GM12864 (cell line): ENCODE measurements around the gene WWOX.

Experiments used
- DNase-seq: peaks from one replicate; pipeline ENCODE4 v3.0.0-alpha.2; 2011; ENCODE audit warnings: low read depth
- H3K4me3 ChIP-seq: 2 replicates; pipeline ENCODE4 v1.5.1; 2011; ENCODE audit warnings: mild to moderate bottlenecking, low read depth, low read length, control low read depth
- CTCF ChIP-seq: IDR thresholded peaks from 2 replicates; pipeline ENCODE4 v1.5.1; 2011; ENCODE audit warnings: low read depth, mild to moderate bottlenecking, moderate library complexity, low read length, control low read depth, inconsistent platforms; ENCODE audit errors: missing control alignments

WWOX gene

GRCh38 chr16:78324649-78325285 lies 225.3 kb downstream of the WWOX start:
- TF ChIP-seq CTCF, result no peak
- no peak for DNase-seq
- no peak overlapping the region for H3K4me3 ChIP-seq

GRCh38 chr16:78325468-78326352 lies 226.3 kb downstream of the WWOX start:
- H3K4me3 ChIP-seq, result no peak overlapping the region
- DNase-seq, result no peak
- TF ChIP-seq CTCF, result no peak

GRCh38 chr16:78326731-78327130 lies 227.3 kb downstream of the WWOX start:
- TF ChIP-seq CTCF, result no peak
- H3K4me3 ChIP-seq, result no peak overlapping the region
- no peak for DNase-seq

GRCh38 chr16:78331731-78332130 lies 232.3 kb downstream of the WWOX start:
- no peak for TF ChIP-seq CTCF
- no peak for DNase-seq
- no peak overlapping the region for H3K4me3 ChIP-seq

- TF ChIP-seq CTCF, result no peak
- DNase-seq, result no peak
- H3K4me3 ChIP-seq, result no peak overlapping the region
Measured at GRCh38 chr16:78333808-78334207, 234.4 kb downstream of the WWOX start.

- no peak for DNase-seq
- no peak for TF ChIP-seq CTCF
- no peak overlapping the region for H3K4me3 ChIP-seq
Measured at GRCh38 chr16:78340590-78340989, 241.1 kb downstream of the WWOX start.
